Hematopoietic multipotent progenitor cell treated with erythropoietin and hydrocortisone succinate and interleukin-3 and kit ligand, for 4 days (in vitro differentiated cells): ENCODE measurements around the gene HIP1R.
"Not testable (repeated sequence)": the region's sequence is repeated elsewhere in the genome, so short reads cannot be mapped to it uniquely, and the experiment has no call there.

Source experiments
- DNase-seq: peaks from one replicate; pipeline ENCODE4 v3.0.0-alpha.2; 2015

HIP1R gene

DNA sequence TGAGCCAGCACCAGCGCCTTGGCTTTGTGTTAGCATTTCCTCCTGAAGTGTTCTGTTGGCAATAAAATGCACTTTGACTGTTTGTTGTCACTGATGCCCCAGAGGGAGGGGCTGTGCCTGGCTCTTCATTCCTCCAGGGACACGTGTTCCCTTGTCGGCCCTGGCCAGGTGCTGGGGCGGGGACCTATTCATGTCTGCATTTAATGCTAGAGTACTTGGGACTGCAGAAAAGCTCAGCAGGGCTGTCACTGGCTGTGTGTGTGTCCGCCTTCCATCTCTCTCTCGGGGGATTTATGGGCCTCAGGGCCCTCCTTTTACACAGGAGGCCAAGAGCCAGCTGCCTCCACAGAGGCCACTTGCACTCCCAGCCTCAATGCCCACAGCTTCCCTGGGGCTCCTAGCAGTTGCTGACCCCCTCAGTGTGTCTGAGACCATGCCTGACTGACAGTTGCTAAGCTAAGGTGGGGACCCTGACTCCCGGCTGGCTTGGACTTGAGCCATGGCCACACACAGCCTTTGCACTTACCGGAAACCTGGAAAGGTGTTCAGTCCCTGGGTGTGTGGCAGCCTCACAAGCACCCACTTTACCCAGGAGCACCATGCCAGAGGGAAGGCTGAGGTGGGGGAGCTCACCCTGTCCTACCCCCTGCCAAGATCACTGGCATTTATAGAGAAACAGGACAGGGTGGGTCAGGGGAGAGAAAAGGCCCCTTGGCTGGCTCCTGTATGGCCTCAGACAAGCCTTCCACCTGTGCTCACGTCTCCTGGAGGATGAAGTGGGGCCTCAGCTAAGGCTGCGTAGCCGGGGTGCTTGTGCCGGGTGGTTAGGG, 27.8 kb downstream of the HIP1R start:
- no peak for DNase-seq

DNA sequence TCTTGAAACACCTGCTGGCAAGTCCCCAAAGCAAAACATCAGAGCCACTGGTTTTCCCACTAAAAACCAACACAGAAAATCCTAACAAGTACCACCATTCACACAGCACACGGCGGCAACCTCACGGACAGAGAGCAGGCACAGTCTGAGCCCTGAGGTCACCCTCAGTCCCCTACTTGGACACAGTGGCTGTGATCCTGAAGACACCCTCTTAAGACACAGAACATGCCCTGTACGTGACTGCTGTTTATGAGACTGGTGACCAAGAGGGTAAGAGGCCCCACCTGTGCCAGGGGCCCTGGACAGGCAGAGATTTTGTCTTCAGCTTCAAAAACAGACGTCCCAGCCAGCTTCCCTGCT, 29.6 kb downstream of the HIP1R start:
- DNase-seq: no peak

DNA sequence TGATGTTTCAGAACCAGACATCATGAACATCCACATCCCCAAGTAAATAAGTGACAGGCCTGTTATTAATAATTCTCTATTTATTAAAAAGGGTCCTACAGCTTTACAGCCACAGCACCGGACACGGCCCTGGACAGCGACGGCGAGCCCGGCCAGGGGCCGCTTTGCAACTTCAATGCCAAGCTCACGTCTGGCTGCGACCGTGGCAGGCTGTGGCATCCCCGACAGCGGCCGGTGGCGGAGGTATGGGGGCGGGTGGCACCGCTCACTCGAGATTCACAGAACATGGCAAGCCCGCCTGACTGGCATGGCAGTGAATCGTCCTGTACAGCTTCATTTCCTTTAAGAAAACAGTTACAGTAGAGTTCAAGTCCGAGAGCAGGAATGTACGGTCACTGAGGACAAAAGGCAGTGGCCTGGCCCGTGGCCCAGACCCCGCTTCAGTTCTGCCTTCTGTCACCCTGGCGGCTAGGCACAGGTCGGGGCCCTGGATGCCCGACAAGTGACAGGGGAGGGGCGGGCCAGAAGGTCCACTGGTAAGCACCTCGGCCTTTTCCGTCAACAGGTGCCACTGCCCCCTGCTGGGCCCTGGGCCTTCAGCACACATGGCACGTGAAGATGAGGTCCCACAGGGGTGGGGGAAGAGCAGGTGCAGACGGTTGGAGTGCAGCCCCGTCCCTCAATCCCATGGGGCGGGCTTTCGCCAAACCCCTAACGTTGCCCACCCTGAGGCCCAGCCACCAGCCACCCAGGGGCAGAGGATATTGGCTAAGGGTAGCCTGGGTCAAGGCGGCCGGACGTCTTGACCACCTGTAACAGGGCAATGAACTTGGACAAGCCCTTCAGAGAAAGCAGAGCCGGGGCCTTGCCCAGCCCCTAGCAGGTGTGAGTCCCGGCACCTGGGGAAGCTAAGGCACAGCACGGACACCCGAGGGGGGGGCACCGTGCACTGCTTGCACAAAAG, 30.3 kb downstream of the HIP1R start:
- DNase-seq: peak; percentile 66

DNA sequence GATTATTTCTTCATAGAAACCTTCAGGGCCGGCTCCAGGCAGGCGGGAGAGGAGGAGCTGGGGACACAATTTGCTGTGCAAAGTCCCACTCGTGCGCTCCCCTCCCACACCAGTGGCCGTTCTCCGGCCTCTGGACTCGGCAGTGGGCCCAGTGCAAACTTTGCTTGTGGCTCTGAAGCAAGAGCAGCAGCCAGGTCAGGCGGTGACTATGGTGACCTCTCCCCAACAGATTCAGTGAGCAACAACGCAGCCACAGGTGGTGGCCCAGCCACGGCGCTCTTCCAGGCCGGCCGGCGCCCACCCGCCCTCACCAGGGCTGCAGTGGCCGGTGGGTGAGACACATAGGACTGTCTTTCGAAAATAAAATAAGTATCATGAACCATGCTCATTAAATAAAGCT, 31.1 kb downstream of the HIP1R start:
- no peak for DNase-seq

DNA sequence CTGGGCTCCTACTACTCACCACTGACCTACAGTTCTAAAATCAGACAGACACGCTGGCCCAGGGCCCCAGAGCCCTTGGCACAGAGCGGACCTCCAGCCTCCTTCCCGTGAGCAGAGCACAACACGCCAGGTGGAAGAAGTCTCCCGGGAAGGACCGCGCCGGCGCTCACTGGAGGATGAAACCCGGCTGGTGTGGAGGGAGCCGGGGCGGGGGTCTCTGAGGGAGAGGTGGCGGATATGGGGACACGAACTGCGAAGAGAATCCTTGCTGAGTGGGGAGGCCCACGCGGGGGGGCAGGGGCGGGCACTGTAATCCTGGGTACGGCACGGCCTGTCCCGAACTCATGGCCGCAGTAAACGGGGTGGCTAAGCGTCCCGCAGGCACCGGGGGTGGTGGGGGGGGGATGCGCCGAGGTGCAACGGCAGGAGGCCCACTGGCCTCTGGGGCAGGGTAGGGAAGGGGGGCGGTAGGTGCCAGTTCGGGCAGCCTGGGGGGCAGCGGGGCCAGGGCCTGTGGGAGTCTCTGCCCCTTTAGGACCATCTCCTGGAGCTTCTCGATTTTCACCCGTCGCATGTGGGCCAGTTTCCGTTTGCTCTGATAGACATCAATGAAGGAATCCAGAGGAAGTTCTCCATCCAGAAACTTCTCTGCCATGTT, 31.8 kb downstream of the HIP1R start:
- no peak for DNase-seq

DNA sequence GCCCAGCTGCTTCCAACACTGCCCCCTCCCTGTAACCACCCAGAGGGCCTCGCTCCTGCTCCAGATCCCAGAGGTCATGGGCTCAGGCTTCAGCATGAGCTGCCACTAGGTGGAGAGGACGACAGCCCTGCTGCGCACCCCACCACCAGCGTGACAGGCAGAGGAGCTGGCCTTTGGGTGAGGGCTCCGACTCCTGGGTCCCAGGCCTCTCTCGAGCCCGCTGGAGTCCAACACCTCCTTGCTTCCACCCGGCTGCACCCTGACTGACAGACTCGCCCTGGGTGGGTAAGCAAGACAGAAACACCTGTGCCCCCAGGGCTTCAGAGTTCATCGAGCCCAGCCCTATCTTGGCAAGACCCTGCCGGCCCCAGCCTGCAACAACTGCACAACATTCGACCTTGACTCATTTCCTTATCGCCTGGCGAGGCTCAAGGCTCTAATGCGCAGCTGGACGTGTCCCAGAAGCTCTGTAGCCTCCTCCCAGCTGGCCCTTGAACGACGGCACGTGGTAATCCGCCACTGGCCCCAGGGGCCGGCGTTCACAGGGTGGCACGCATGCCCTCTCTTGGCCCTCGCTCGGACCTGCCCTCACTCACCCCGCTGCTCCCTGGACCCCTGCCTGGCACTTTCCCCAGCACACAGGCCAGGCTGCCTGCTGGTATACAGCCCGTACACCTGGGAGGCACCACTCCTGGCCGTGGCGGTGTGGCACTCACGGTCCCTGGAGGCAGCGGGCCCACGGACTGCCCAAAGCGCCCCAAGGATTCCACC, 32.6 kb downstream of the HIP1R start:
- peak; percentile 75 for DNase-seq

DNA sequence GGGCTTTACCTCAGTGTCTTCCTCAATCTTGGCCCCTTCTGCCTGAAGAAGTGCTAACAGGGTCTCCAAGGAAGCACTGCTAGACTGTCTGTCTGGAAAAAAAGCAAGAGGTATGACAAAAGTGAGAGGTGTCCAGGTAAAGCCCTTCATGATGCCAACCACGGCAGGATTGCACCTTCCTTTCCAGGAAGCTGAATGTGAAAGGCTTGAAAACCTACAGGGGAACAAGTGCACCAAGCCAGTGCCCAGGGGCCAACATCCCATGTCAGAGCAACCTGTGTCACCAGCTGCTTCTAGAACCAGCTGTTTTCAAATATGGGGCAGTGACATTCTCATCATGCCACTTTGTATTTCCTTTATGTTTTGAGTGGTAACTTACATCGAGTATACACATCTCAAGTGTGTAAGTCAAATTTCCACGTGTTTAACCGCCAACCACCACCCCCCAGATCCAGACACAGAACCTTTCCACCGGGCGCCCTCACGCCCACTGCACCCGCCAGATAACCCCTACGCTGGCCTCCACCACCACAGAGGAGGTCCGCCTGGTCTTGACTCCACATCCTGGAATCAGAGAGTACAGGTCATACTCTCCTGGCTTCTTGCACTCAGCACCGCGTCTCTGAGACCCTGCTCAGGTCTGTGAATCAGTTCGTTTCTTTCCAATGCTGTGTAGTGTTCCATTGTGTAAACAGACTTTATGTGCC, 33.4 kb downstream of the HIP1R start:
- no peak for DNase-seq

DNA sequence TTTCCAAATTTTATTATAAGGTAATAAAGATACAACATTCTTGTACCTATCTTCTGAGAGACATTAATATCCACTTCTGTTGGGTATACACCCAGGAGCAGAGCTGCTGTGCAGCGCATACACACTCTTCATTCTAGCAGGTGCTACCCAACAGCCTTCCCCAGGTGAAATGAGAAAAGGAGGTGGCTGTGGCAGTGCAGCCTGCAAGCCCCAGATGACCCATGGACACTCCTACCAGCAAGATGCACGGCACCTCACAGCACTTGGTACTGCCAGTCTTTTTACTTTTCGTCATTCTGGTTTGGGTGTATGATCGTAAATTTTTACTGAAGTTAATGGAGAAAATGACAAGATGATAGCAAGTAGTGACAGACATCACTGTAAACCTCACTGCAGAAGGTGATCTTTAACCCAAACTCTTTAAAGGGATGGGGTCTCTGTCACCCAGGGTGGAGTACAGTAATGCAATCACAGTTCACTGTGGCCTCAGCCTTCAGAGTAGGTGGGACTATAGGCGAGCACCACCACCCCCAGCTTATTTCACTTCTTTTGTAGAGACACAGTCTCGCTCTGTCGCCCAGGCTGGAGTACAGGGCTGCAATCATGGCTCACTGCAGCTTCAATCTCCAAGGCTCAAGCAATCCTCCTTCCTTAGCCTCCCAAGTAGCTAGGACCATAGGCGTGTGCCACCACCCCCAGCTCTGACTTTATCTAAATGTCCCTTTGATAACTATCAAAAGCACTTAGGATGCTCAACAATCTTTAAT, 34.1 kb downstream of the HIP1R start:
- no peak for DNase-seq

DNA sequence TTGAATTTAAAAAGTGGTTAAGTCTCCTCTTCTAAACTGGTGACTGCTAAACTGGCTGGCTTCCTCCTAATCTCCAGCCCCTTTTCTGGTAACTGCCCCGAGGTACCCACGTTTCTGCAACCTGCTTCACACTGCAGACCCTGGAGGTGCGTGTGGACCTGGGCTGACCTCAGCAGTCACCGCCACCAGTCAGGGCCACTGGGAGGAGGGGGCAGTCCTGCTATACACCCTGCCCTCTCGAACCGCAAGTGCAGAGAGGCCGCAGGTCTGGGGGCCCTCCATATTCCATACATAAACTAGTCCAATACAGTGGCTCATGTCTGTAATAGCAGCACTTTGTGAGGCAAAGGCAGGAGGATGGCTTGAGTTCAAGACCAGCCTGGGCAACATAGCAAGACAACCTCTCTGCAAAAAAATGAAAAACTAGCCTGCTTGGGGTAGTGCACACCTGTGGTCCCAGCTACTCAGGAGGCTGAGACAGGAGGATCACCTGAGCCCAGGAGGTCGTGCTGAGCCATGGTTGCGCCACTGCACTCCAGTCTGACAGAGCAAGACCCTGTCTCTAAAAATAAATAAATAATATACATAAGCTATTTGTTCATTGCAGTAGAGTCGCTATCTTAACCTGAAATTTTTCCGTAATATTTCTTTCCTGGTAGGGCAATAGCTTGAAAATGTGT, 35.0 kb downstream of the HIP1R start:
- DNase-seq: no peak

DNA sequence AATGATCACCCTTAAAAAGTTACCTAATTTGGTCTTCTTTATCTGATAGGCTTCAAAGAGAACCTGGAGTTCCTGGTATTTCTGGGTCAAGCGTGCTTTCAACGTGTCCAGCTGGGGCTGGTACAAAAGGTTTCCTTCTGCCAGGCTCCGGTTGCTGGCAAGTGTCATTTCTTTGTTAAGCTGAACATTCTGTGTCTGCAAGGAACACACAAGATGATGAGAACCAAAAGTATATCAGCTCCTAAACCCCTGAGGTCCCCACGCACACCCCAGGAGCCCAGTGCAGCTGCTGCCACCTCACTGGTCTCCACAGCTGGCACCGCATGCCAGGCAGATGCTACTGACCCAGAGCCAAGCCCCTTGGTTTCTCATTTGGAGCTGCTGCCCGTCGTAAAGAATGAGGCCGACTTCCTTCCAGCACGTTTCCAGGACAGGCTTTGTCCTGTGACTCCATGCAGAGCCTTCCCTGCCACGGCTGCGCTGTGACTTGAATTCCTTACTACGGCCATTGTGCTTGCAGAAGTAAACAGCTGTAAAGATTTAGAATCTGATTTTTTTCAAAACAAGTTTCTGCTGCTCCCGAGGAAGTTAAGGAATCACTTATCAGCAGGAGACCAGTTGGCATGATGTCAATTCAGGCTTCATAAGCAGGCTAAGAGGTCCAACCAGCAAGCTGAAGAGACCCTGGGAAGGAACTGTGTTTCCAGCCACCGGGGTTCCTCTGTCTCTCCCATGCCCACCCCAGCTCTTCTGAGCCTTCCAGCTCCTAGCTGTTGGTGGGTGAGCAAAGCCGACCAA, 35.8 kb downstream of the HIP1R start:
- DNase-seq: no peak

DNA sequence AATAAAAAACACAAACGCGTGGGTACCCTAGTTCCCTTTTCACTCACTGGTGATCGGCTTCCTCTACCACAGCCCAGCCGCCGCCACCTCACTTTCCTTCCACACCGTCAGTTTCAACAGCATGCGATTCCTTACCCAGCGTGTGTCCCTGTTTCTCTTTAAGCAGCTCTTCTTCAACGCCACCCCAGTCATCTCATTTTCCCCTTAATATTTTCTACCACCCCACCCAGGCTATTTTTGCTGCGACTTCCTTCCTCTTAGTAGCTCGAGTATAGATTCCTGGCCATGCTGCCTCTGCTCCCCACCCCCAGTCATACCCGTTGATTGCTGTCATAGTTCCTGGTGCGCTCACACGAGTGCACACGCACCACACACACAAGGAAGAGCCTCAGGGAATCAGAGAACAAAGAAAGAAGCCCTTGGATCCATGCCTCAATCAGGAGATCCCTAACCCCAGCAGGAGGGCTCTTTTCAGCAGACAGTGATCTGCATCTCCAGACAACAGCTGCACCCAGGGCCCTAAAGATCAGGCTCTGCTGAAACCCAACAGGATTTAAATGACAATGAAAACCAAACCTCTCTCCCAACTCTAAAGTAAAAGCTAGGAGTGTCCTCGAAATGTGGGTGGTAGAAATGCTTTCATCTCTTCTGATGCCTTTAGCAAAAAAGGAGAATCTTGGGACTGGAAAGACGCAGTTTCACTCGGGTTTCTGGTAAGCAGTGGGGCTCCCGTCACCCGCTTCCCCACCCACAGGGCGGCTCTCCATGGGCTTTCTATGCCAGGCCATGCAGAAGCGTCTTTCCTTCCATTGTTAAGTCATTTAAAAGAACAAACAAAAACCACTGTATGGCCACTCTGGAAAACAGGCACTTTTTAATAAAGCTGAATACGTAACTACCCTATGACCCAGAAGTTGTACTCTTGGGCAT, 36.9 kb downstream of the HIP1R start:
- peak; percentile 86 for DNase-seq

DNA sequence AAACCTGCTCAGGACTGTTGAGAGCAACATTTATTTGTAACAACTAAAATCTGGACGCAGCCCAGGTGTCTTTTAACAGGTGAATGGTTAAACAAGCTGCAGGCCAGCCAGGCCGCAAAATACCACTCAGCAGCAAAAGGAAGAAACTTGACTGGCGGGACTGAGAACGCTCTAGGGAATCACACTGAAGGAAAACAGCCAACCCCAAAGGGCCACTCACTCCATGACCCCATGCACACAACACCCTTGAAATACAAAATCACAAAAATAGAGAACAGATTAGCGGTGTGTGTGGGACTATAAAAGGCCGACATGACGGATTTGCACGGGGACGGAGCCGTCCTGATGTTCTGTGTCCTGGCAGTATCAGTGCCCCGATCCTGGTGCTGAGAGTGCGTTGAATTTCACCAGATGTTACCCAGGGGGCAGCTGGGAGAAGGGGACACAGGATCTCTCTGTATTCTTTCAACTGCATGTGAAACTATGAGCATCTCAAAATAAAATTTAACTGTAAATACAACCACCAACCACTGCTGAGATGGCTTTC, 37.6 kb downstream of the HIP1R start:
- no peak for DNase-seq

DNA sequence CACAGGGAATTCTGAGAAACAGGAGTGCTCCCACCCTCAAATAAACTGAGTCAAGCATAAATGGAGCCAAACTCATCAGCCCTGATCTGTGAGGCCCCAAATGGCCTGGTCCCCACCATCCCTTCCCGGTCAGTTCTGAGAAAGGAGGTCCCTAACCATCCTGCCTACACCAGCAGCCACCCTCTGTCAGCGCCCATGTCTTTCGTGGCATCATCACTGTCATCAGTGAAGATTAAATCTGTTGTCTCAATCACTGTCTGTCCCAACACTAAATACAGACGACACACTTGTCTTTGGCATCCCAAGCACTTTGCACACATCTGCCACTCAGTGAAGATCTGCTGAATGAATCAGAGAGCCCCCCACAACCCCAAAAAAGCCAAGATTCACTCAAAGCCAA, 38.3 kb downstream of the HIP1R start:
- DNase-seq: no peak

DNA sequence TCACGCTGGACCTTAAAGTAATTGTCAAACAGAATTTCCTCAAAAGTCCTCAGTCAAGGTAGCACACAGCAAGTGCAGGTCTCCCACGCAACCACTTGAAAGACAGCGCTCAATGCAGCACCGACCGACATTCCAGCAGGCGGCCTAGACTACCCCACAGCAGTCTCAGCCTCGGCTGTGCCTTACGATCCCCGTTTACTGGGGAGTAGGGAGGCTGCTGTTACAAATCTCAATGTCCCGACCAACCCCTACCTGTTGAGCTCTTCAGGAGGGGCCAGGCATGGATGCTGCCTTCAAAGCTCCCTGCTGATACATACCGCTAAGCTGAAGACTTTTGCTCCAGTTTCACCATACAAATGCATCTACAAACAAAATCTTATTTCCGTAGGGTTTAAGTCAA, 38.8 kb downstream of the HIP1R start:
- DNase-seq: no peak

DNA sequence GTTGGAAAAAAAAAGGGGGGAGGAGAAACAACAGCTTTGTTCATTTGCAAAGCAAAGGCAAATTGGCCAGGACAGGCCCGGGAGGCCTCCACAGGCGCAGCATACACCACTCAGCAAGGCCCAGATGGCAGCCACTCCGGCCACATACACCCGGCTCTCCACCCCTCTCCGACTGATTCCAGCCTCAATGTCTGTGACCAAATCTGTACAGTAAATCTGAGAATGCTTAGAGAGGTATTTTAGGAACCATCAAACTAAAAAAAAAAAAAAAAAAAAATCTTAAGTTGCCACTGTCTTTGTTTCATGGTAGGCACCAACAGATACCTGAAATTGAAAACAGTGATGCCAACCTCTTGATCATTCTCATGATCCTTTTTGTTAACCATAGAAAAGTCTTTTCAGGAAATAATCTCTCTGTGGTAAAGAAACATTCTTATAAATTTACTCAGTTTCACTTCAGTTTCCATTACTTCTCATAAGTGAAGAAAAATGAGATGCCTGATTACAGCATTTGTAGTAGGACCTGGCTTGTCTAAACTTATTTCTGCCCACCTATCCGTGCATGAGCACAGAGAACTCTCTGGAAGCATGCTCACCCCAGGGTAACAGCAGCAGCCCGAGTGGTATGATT, 40.4 kb downstream of the HIP1R start:
- DNase-seq: no peak

DNA sequence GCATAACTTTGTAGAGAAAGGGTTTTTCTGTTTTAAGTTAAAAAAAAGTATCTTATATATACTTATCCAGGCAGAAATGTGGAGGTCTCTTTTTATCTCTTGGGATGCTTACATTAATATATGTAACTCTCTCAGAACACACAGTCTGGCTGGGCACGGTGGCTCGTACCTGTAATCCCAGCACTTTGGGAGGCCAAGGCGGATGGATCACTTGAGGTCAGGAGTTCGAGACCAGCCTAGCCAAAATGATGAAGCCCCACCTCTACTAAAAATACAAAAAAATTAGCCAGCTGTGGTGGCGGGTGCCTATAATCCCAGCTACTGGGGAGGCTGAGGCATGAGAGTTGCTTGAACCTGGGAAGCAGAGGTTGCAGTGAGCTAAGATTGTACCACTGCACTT, 41.0 kb downstream of the HIP1R start:
- DNase-seq: not testable (repeated sequence)

DNA sequence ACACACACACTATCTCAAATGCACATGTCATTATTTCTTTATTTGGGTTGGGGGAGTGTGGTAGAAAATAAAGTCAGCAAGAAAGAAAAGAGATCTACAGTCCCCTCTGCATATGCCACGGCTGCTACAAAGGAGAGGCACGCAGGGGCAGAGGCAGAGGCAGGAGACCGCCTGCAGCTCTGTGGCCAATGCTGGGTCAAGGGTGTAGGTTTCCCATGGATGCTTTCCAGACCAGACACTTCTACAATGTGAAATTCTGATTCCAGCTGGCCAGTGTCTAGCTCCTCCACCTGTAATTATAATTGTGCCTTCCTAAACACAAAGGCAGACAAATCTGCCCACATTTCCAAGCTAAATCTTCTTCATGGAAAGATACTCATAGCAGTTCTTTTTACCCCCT, 41.5 kb downstream of the HIP1R start:
- no peak for DNase-seq
